Measurements from ENCODE around the gene PTGS1. TPM values are rescaled to one million over a fixed set of nuclear protein-coding genes. Genes with fewer than 3 reads are reported as not detected.
A peak's percentile ranks its signal among the peaks of the same experiment; 100 is the strongest.

PTGS1 gene
- total and polyA plus RNA-seq, 2 of the 13 experiments (the other 11 are each of a cell fraction or from before 2014, with no cell fraction given), result 0.07 to 0.08 TPM

GRCh38 chr9:122346478-122347347 is 24.1 kb upstream of the PTGS1 start (continued):
- TF ChIP-seq PREB (CRISPR knock-in tag; IDR thresholded peaks at IDR 0.05), result peak; percentile 48; the same call in 1 of the 2 replicates
- TF ChIP-seq MED13 (CRISPR knock-in tag; IDR thresholded peaks at IDR 0.05), result 0 out of 2 replicates have a peak, but pooled peaks have one; percentile 25
- no peak for TF ChIP-seq SMC3 (IDR thresholded peaks at IDR 0.05; ENCODE audit: low read length)
- peak; percentile 48; the same call in 1 of the 2 replicates for TF ChIP-seq HDAC2 (CRISPR knock-in tag; IDR thresholded peaks at IDR 0.05)
- TF ChIP-seq NFYC (CRISPR knock-in tag; IDR thresholded peaks at IDR 0.05), result 0 out of 2 replicates have a peak, but pooled peaks have one; percentile 18
- no peak for TF ChIP-seq CENPX (CRISPR knock-in tag; IDR thresholded peaks at IDR 0.05)
- peak; percentile 66; the same call in 1 of the 2 replicates for TF ChIP-seq ZBTB7B (CRISPR knock-in tag; IDR thresholded peaks at IDR 0.05)
- peak; percentile 75; the same call in 1 of the 2 replicates for TF ChIP-seq BATF2 (CRISPR knock-in tag; IDR thresholded peaks at IDR 0.05)
- TF ChIP-seq ZNF460 (CRISPR knock-in tag; IDR thresholded peaks at IDR 0.05; ENCODE audit: borderline replicate concordance), result no peak
- TF ChIP-seq RBFOX2 (IDR thresholded peaks at IDR 0.05; ENCODE audit: low read depth, low read length), result peak; percentile 38; the same call in 1 of the 2 replicates
- no peak for TF ChIP-seq NCOA1 (CRISPR knock-in tag; IDR thresholded peaks at IDR 0.05)
- TF ChIP-seq TEAD2 (CRISPR knock-in tag; IDR thresholded peaks at IDR 0.05), result 0 out of 2 replicates have a peak, but pooled peaks have one; percentile 82
- 0 out of 2 replicates have a peak, but pooled peaks have one; percentile 46 for TF ChIP-seq SRY (CRISPR knock-in tag; IDR thresholded peaks at IDR 0.05)
- TF ChIP-seq ARNT2 (CRISPR knock-in tag; IDR thresholded peaks at IDR 0.05; ENCODE audit: low read depth), result peak; percentile 40; the same call in 1 of the 2 replicates
- peak; percentile 63; the same call in 1 of the 2 replicates for TF ChIP-seq ZNF564 (CRISPR knock-in tag; IDR thresholded peaks at IDR 0.05)
- TF ChIP-seq ZNF747 (CRISPR knock-in tag; IDR thresholded peaks at IDR 0.05; ENCODE audit: borderline replicate concordance), result no peak
- TF ChIP-seq DBP (CRISPR knock-in tag; IDR thresholded peaks at IDR 0.05; ENCODE audit: not compliant biosample characterization), result peak; percentile 60
- peak; percentile 49; the same call in 1 of the 2 replicates for TF ChIP-seq RXRA (CRISPR knock-in tag; IDR thresholded peaks at IDR 0.05)
- TF ChIP-seq FOXA1 (IDR thresholded peaks at IDR 0.05), result no peak
- TF ChIP-seq FOXA1 (CRISPR knock-in tag; IDR thresholded peaks at IDR 0.05), result peak; percentile 51; the same call in 1 of the 2 replicates
- no peak for TF ChIP-seq SMYD3 (CRISPR knock-in tag; IDR thresholded peaks at IDR 0.05)
- TF ChIP-seq JUND (CRISPR knock-in tag; IDR thresholded peaks at IDR 0.05), result 0 out of 2 replicates have a peak, but pooled peaks have one; percentile 19
- 0 out of 2 replicates have a peak, but pooled peaks have one; percentile 28 for TF ChIP-seq ZBED4 (CRISPR knock-in tag; IDR thresholded peaks at IDR 0.05; ENCODE audit: borderline replicate concordance)
- 0 out of 2 replicates have a peak, but pooled peaks have one; percentile 18 for TF ChIP-seq GATAD2A (CRISPR knock-in tag; IDR thresholded peaks at IDR 0.05)

All from HepG2 (cell line).